DND-41 (cell line): ENCODE measurements around the gene MRPL42.
A peak's percentile ranks its signal among the peaks of the same experiment; 100 is the strongest.

ENCODE experiments used
- ATAC-seq: fragments of 200-7000 bp; cut with Tn5 transposase; 3 replicates; pipeline ENCODE4 v1.9.1; 2021; ENCODE audit warnings: low read depth; ENCODE audit not compliant: insufficient read depth
- DNase-seq: peaks from one replicate; pipeline ENCODE4 v3.0.0-alpha.2; 2020
- H2AFZ ChIP-seq: 2 replicates; pipeline ENCODE4 v1.6.0; 2012; ENCODE audit warnings: low read depth, low read length
- H3K27ac ChIP-seq: 2 replicates; pipeline ENCODE4 v1.5.1; 2012; ENCODE audit warnings: low read length, inconsistent platforms
- H3K27me3 ChIP-seq: fragments of 200-600 bp; sonication (generic); 2 replicates; pipeline ENCODE4 v1.6.0; 2012; ENCODE audit warnings: low read length, mild to moderate bottlenecking, inconsistent platforms; ENCODE audit not compliant: insufficient read depth, poor library complexity
- H3K36me3 ChIP-seq: 2 replicates; pipeline ENCODE4 v1.5.1; 2012; ENCODE audit warnings: low read length, inconsistent platforms; ENCODE audit not compliant: insufficient read depth
- H3K4me1 ChIP-seq: 2 replicates; pipeline ENCODE4 v1.5.1; 2012; ENCODE audit warnings: mild to moderate bottlenecking, low read length; ENCODE audit not compliant: insufficient read depth
- H3K4me2 ChIP-seq: 2 replicates; pipeline ENCODE4 v1.6.0; 2012; ENCODE audit warnings: mild to moderate bottlenecking, moderate library complexity, low read length, inconsistent platforms; ENCODE audit not compliant: insufficient read depth
- H3K4me3 ChIP-seq, 2 experiments: fragments of 200-600 bp in 1 of 2; shearing (Covaris generic) in 1 of 2; 2 replicates each; pipeline ENCODE4 v1.5.1; 2012 to 2016; ENCODE audit warnings: inconsistent platforms in 2 of 2, low read length in 2 of 2, mild to moderate bottlenecking in 2 of 2, low read depth in 1 of 2, moderate library complexity in 1 of 2
- H3K79me2 ChIP-seq: 2 replicates; pipeline ENCODE4 v1.6.0; 2012; ENCODE audit warnings: low read length, inconsistent platforms; ENCODE audit not compliant: insufficient read depth
- H3K9ac ChIP-seq: 2 replicates; pipeline ENCODE4 v1.6.0; 2012; ENCODE audit warnings: low read depth, mild to moderate bottlenecking, inconsistent platforms, low read length, moderate library complexity
- H3K9me3 ChIP-seq: 2 replicates; pipeline ENCODE4 v1.5.1; 2012; ENCODE audit warnings: low read length, moderate library complexity, mild to moderate bottlenecking, inconsistent platforms; ENCODE audit not compliant: insufficient read depth, severe bottlenecking
- H4K20me1 ChIP-seq: 2 replicates; pipeline ENCODE4 v1.6.0; 2012; ENCODE audit warnings: low read length; ENCODE audit not compliant: insufficient read depth
- CTCF ChIP-seq: IDR thresholded peaks from 2 replicates; pipeline ENCODE4 v1.5.1; 2012; ENCODE audit warnings: borderline replicate concordance, low read length, moderate library complexity, mild to moderate bottlenecking; ENCODE audit not compliant: poor library complexity, severe bottlenecking; ENCODE audit errors: extremely low read depth
- EZH2 ChIP-seq: IDR thresholded peaks from 3 replicates; pipeline ENCODE4 v1.6.1; 2012; ENCODE audit warnings: borderline replicate concordance, low read depth, mild to moderate bottlenecking, moderate library complexity, low read length, inconsistent platforms; ENCODE audit not compliant: severe bottlenecking

Gene MRPL42

GRCh38 chr12:93448796-93449195 is 18.5 kb upstream of the MRPL42 start:
- no peaks in the 10 kb centered on the region for H3K27me3 ChIP-seq
- H3K79me2 ChIP-seq = no peaks in the 10 kb centered on the region
- H3K9me3 ChIP-seq = no peaks in the 10 kb centered on the region
- DNase-seq (no peak), ATAC-seq (no peak)
- H3K9ac ChIP-seq = no peak overlapping the region
- H3K27ac ChIP-seq = no peak overlapping the region
- H4K20me1 ChIP-seq = no peaks in the 10 kb centered on the region
- no peak overlapping the region; the same call in 1 of the 2 replicates for H3K4me2 ChIP-seq
- TF ChIP-seq EZH2 (no peak), CTCF (no peak)
- no peak overlapping the region for H2AFZ ChIP-seq
- H3K4me1 ChIP-seq = peaks cover 16% of the 10 kb centered on the region
- no peaks in the 10 kb centered on the region for H3K36me3 ChIP-seq
- no peak overlapping the region for H3K4me3 ChIP-seq

- peak; percentile 95 for ATAC-seq
Observed at GRCh38 chr12:93449277-93449676, 18.0 kb upstream of the MRPL42 start.

DNA sequence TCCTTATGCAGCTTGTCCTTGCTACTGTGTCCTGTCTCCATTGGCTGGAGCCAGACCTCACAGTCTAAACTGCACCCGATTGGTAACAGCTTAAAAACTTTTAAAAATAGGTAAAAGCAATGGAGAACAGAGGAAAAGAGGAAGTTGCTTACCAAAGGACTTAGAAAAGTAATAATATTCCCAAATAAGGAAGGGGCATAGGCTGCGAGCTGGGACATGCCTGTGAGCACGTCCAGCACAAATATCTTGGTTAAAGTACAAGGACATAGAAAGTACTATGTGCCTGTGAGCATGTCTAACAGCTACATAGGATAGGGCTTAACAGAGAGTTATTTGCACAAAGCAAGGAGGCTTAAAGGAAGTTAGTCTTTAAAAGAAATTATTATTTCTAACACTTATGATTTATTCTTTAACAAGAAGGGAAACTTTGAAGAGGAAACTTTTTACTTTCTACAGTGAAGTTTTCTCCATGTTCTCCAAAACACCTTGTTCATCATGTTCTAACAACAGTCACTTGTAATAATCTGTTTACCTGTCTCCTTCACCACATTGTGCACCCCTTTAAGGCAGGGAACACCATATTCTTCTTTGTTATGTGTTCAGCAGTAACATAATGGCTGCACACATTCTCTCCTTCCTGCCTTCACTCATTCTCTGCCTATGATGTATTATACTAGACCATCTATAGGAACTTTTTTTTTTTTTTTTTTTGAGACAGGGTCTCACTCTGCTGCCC is 15.7 kb upstream of the MRPL42 start:
- no peaks in the 10 kb centered on the region for H4K20me1 ChIP-seq

More at GRCh38 chr12:93449277-93449676, 18.0 kb upstream of the MRPL42 start:
- Histone ChIP-seq H3K27ac (peak overlapping the region; percentile 35; the same call in 1 of the 2 replicates), H2AFZ (no peak overlapping the region), H3K9me3 (no peaks in the 10 kb centered on the region), H3K4me3 (no peak overlapping the region), H3K4me2 (no peak overlapping the region), H3K79me2 (no peaks in the 10 kb centered on the region), H3K36me3 (no peaks in the 10 kb centered on the region), H4K20me1 (no peaks in the 10 kb centered on the region), H3K4me1 (peaks cover 16% of the 10 kb centered on the region), H3K9ac (no peak overlapping the region), H3K27me3 (no peaks in the 10 kb centered on the region)
- no peak for TF ChIP-seq EZH2
- no peak for TF ChIP-seq CTCF
- peak; percentile 46 for DNase-seq

More for the DNA sequence above, 15.7 kb upstream of the MRPL42 start:
- no peak for DNase-seq
- Histone ChIP-seq H3K79me2 (no peaks in the 10 kb centered on the region), H3K27ac (no peak overlapping the region), H2AFZ (no peak overlapping the region), H3K9me3 (no peaks in the 10 kb centered on the region), H3K27me3 (no peaks in the 10 kb centered on the region), H3K4me3 (no peak overlapping the region), H3K36me3 (no peaks in the 10 kb centered on the region), H3K4me1 (peaks cover 16% of the 10 kb centered on the region), H3K9ac (no peak overlapping the region), H3K4me2 (no peak overlapping the region)
- TF ChIP-seq EZH2 = no peak
- no peak for TF ChIP-seq CTCF
- ATAC-seq = no peak
